HG03342 (cell line): Measurements from ENCODE around the gene MPL.
"Not testable (repeated sequence)": the region's sequence is repeated elsewhere in the genome, so short reads cannot be mapped to it uniquely, and the experiment has no call there.

Experiments
- ATAC-seq: cut with Tn5 transposase; IDR thresholded peaks from one replicate; pipeline ENCODE4 v1.9.1; 2021; ENCODE audit warnings: mild to moderate bottlenecking, moderate library complexity; ENCODE audit not compliant: unreplicated experiment

Gene MPL

GRCh38 chr1:43370564-43370963, 32.9 kb downstream of the MPL start:
- ATAC-seq, result no peak

DNA sequence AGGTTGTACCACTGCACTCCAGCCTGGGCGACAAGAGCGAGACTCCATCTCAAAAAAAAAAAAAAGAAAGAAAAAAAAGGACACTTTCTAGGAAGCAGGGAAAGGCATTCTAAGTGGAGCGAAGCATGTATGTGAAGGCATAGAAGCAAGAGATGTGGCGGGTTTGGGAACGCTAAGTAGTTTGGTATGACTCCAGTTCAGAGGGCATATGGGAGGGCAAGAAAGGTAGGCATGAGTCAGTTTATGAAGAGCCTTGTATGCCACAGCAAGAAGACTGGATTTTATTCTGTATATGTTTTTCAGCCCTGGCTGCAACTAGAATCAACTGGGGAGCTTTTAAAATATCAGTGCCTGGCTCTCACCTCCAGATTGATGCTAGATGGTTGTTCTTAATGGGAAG, 34.6 kb downstream of the MPL start:
- no peak for ATAC-seq

- ATAC-seq, result no peak
Measured at GRCh38 chr1:43373066-43373940, 35.7 kb downstream of the MPL start.

- ATAC-seq, result no peak
Measured at GRCh38 chr1:43376723-43377235, 39.2 kb downstream of the MPL start.

GRCh38 chr1:43377831-43378230, 40.2 kb downstream of the MPL start:
- ATAC-seq, result no peak

DNA sequence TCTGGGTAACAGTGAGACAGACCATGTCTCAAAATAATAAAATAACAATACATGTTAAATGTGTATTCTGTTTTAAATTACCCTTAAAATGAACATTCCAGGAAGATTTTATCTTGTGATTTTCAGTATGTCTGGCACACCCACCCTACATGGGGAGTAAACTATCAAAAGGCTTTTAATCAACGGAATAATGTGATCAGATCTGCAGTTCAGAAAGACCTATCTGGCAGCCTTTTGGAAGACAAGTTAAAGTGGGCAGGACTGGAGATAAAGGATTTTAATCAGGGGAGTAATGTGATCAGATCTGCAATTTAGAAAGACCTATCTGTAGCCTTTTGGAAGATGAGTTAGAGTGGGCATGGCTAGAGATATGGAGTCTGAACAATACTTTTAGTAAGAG, 41.9 kb downstream of the MPL start:
- no peak for ATAC-seq

GRCh38 chr1:43381612-43382011, 44.0 kb downstream of the MPL start:
- ATAC-seq, result no peak

DNA sequence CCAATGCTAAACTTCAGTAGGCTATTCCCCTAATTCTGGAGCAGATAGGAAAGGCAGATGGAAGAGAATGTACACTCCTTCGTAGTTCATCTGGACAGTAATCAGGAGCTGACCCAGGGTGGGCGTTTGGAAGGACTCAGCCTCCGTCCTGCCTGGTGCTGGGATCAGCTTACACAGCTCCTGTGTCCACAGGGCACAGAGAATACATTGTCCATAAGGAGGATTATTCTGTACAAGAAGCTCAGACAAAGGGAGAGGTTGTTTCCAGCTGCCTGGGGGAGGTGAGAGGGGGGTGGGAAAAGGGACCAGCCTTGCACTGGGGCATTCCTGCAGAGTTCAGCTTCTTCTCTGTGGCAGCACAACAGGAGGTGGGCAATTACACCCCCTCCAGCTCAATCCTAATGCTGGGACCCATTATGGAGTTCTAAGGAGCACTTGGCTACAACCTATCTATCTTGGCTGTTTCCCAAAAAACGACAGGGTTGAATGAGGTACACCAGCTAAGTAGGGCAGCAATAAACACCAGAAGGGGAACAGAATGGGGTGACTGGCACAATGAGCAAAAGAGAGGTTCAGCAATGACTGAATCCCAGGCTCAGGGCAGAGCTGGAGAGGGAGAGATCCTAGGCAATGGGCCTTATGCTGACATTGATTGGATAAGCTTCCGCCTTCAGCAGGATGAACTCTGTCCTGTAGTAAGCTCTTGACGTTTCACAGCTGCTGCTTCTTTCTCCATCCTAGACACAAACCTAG, 44.6 kb downstream of the MPL start:
- ATAC-seq, result no peak

DNA sequence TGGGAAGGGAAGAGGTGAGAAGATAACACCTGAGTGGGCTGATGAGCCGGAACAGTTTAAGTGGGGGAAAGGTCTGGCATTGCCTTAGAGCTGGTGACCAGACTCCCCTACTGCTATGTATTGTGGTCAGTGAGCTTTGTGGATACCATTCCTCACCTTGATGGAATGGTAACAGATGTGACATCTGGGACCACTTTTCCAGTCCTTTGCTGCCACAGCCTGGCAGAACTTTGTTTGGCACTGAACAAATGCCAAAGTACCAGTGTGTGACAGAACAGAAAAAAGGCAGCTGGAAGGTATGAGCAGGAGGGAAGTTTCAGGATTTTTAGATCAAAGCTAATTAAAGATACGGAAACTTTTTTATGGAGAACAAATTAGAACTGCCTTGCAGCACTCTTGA, 45.8 kb downstream of the MPL start:
- ATAC-seq, result no peak

GRCh38 chr1:43386676-43387075, 49.1 kb downstream of the MPL start:
- ATAC-seq, result no peak

- no peak for ATAC-seq
Measured at GRCh38 chr1:43387976-43388599, 50.5 kb downstream of the MPL start.

DNA sequence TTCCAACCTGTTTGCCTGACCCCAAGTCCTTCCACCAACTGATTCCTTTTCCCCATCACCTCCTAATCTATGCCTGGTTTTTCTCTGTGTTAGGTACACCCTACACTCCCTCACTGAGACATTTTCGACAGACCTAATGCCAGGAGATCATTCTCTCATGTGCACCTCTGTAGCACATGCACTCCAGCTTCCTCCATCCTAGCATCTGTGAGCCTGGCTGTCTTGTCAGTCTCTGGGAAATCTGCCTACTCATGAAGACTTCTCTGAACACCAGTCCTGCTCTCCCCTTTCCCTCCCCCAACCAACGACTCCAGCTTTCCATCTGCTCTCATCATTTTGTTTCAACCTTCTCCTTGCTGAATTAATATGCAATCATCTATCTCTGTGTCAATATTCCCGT, 51.0 kb downstream of the MPL start:
- ATAC-seq, result no peak

- ATAC-seq, result peak; percentile 90
Measured at GRCh38 chr1:43389326-43390313, 52.0 kb downstream of the MPL start, which contains the start of the genes MED8 and SZT2. Gene MED8, minus strand, starts transcription at chr1:43389800. Its CDS starts 36 bp downstream, at chr1:43389764. Gene SZT2, plus strand, starts transcription at chr1:43389899. Its CDS starts 70 bp downstream, at chr1:43389969.

- no peak for ATAC-seq
Measured at GRCh38 chr1:43392702-43393101, 55.1 kb downstream of the MPL start.

DNA sequence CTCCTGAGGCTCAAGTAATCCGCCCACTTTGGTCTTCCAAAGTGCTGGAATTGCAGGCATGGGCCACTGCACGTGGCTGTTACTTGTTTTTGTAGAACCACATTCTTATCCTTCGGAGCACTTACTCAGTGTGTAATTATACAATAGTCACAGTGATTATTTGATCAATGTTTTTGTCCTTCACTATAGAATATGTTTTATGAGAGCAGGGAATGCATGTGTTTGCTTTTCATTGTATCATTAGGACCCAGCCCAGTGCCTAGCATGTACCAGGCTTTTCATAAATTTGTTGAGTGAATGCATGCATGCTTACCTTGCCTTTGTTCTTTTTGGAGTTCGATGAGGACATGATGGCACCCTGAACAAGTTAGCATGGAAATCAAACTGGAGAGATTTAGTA, 57.9 kb downstream of the MPL start:
- no peak for ATAC-seq

DNA sequence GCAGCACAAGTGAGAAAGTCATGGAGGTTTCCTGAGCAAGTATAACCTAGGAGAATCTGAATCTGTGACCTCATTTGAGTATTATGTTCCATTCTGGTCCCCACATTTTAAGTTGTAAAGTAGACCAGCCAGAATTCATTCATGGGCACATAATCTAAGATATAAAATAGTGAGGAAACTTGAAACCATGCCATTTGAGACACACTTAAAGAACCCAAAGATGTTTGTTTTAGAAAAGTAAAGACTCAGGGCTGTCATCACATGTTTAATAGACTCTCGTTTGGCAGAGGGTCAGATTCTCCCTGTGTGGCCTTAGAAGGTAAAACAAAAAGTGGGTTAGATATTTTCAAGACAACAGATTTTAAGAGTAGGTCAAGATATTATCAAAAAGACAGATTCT, 58.4 kb downstream of the MPL start:
- ATAC-seq, result no peak

- ATAC-seq, result no peak
Measured at GRCh38 chr1:43398227-43398626, 60.6 kb downstream of the MPL start.

DNA sequence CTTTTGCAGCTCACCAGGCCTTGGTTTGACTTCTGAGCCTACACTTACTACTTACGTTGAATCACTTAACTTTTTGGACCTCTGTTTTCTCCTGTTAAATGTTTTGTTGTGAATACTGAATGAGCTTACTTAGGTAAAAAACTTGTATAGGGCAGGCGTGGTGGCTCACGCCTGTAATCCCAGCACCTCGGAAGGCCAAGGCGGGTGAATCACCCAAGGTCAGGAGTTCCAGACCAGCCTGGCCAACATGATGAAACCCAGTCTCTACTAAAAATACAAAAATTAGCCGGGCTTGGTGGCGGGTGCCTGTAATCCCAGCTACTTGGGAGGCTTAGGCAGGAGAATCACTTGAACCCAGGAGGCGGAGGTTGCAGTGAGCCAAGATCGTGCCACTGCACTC, 62.8 kb downstream of the MPL start:
- not testable (repeated sequence) for ATAC-seq

DNA sequence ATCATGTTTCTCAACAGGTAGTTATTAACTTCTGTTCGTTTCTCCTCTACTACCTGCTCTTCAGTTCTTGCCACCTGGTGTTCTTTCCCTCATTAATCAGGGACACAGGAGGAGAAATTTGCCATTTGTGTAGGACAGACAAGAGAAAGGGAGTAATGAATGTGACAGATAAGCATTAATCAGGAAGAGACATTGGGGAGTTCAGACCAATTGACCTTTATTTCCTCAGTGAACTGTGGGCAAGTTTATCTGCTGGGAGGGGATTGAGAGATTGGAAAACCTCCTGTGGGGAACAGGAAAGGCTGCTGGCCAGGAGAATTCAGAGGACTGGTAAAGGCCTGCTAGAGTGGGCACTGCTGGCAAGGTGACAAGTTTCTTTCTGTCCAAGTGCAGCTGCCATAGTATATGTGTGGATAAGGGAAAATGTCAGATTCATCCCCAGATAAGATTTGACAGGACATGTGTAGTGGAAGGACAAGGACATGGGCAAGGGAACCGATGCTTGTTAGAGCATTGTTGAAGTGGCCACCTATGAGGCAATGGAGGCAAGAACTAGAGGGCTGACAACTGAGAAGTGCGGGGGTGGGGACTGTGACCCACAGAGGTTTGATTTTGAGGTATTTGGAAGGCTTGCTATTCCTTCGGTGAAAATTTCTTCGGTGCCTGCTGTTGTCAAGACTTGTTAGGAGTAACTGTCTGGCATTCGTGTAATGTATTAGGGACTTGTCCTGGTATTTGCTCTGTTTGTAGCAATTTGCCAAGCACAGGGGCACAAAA, 64.7 kb downstream of the MPL start:
- ATAC-seq, result no peak
